ENCODE measurements around the gene OSBPL8.

- TF ChIP-seq CTCF (IDR thresholded peaks at IDR 0.05 in 4 of 5, conservative IDR thresholded peaks at IDR 0.05 in 1 of 5) = no peak
- no peak for TF ChIP-seq POLR2A (IDR thresholded peaks at IDR 0.05)
Observed at GRCh38 chr12:76523408-76523807, 36.2 kb downstream of the OSBPL8 start.
